ENCODE data around the gene RPLP2.

RPLP2 gene

GRCh38 chr11:809287-810039, at the start of gene RPLP2:
TSS of gene RPLP2 (plus strand) at chr11:809967. CDS start at chr11:810235, 268 bp downstream.
- peak; percentile 98 for DNase-seq

DNA sequence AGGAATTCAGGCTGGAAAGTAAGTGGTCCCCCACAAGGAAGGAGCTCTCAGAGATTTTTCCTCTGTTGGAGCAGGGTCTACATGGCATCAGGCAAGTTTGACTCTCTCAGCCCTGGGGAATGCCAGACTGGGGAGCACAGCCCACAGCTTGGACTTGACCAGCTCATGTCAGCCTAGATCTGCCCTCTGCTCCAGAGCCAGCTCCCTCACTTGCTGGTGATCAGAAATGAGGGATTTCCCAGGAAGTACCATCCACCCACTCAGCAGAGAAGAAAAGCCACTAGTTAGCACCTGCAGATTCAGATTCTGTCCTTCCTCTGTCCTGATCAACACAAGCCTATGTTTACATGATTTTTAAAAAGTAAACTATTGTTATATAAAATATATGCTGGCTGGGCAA, 49.5 kb upstream of the RPLP2 start:
- DNase-seq: no peak

DNA sequence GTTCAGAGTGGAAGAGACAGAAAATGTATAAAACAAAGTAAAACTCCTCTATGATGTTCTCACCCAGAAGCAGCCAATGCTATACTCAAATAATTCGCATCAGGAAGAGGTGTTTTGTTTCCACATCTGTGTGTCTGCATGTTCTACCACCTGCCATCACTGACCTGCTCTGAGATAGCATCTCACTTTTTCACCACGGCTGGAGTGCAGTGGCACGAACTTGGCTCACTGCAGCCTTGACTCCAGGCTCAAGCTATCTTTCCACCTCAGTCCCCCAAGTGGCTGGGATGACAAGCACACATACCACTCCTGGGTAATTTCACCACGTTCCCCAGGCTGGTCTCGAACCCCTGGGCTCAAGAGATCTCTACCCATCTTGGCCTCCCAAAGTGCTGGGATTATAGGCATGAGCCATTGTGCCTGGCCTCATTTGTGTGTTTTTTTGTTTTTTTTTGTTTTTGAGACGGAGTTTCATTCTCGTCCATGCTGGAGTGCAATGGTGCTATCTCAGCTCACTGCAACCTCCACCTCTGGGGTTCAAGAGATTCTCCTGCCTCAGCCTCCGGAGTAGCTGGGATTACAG, 48.1 kb upstream of the RPLP2 start:
- DNase-seq: no peak

DNA sequence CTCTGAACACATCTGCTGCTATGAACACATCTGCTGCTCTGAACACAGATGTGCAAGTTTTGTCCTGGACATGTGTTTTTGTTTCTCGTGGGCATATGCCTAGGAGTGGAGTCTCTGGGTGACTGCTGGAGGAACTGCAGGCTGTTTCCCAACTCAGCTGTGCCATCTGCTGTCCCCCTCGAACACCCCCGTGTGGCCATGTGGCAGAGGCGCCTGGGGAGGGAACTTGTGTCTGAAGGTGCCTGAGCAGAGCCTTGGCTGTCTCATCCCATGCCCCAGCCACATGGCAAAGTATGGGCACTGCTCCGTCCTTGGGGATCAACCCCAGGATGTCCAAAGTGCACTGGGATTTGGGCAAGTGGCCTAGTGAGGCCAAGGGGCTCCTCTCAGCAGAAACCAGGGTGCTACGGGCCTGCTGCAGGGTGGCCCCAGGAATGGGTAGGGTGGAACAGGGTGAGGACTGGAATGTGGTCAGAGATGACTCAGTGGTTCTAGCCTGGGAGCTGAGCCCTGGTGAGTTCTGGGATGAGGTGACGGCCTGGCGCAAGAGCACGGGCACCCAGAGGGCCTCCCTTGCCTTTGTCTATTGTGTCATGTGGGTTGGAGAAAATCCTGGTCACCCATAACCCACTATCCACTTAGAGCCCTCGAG, 47.2 kb upstream of the RPLP2 start:
- peak; percentile 34 for DNase-seq

DNA sequence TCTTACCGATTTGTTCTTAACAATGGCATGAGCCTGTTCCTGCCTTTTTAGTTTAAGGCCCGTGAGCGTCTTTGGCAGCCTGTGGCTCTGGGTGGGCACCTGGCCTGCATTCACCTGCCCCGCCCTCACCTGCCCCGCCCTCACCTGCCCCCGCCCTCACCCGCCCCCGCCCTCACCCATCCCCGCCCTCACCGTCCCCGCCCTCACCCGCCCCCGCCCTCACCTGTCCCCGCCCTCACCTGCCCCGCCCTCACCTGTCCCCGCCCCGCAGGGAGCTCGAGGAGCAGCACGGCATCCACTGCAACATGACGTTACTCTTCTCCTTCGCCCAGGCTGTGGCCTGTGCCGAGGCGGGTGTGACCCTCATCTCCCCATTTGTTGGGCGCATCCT, 46.7 kb upstream of the RPLP2 start:
- no peak for DNase-seq

DNA sequence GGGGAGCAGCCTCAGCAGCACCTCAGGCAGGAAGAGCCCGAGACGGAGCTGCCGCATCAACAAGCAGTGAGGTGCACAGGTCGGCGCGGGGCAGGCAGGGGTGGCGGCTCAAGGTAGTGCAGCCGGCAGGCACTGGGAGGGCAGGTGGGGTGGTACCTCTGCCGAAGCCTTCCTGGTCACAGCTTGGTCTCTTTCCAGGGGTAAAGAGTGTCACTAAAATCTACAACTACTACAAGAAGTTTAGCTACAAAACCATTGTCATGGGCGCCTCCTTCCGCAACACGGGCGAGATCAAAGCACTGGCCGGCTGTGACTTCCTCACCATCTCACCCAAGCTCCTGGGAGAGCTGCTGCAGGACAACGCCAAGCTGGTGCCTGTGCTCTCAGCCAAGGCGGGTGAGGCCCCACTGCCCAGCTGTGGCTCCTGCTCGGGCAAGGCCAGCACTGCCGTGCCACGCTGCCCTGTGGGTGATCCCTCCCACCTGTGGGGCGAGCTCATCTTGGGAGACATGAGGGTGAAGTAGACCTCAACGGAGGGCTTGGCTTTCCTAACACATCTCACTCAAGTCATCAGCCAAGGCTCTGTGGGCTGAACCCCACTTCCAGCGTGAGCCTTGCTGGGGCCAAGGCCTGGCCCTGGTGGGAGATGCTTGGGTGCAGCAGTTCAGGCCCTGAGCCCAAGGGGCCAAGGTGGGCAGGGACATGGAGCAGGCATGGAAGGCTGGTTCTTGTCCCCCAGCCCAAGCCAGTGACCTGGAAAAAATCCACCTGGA, 46.0 kb upstream of the RPLP2 start:
- DNase-seq: no peak

DNA sequence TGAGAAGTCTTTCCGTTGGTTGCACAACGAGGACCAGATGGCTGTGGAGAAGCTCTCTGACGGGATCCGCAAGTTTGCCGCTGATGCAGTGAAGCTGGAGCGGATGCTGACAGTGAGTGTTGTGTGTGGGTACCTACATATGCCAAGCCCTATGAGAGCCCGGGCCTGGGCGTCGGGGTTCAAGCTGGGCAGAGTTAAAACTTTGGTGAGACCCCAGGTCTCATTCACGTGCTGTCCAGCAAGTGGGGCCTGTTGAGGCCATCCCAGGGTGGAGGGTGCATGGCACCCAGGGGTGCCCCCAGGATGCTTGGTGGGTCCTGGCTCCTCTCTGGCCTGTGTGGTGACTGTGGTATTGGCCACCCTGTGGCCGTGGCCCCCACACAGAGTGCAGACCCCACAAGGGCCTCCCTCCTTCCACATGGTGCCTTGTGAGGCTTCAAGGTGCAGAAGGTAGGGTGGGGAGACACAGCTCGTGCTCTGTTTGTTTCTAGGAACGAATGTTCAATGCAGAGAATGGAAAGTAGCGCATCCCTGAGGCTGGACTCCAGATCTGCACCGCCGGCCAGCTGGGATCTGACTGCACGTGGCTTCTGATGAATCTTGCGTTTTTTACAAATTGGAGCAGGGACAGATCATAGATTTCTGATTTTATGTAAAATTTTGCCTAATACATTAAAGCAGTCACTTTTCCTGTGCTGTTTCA, 45.3 kb upstream of the RPLP2 start:
- DNase-seq: no peak

- DNase-seq: peak; percentile 65
Observed at GRCh38 chr11:765025-765801, 44.6 kb upstream of the RPLP2 start.

DNA sequence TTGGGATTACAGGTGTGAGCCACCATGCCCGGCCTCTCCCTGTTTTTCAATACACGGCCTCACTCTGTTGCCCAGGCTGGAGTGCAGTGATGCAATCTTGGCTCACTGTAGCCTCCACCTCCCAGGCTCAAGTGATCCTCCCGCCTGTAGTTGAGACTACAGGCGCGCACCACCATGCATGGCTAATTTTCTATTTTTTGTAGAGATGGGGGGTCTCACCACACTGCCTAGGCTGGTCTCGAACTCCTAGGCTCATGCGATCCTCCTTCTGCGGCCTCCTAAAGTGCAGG, 44.0 kb upstream of the RPLP2 start:
- DNase-seq: no peak

GRCh38 chr11:766106-766935, 43.4 kb upstream of the RPLP2 start:
- DNase-seq: no peak

GRCh38 chr11:766936-767210, 42.9 kb upstream of the RPLP2 start:
- DNase-seq: no peak

DNA sequence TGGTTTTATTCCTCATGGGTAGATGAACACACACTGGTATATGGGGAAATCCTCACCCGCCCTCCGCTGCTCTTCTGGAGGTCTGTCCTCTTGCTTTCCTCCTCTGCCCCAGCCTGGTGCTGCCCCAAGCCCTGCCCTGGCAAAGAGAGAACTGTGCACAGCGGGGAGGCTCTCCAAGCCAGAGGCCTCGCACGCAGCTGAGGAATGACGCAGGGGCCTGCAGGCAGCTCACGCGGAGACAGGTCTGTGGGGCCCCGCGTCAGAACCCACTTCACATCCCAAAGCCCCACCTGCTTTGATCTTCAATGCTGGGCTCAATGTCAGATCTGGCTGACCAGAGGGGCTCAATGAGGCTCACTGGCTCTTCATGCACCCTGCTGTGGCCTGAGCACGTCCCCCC, 42.5 kb upstream of the RPLP2 start:
- DNase-seq: no peak

DNA sequence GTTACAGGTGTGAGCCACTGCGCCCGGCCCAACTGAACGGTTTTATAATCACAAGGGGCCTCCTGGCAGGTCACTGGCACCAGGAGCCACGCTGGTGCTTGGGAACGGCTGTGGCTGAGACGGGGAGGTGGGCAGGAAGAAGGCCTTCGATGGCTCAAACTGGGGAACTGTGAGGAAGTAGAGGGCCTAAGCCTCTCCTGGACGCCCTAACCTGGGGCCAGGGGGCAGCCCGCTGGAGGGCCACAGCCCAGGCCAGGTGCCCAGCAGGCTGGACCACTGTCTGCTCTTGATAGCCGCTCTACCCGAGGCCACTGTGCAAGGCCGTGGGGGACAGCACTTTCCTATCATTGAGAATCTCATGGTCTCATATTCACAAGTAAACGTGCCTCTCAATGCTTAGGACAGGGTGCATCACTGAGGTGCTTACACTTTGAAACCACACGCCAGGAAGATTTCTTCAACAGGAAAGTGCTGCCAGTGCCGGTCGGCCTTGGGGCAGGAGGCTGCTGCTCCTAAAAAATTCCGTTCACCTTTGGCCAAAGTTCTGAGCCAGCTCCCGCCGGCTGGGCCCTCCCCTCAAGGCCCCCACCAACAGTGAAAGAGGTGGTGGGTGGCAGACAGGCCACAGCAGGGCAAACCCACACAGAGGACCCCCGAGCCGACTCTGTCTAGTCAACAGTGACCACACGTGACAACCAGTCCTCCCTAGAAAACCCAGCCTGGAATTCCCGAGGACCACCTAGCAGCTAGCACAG, 39.7 kb upstream of the RPLP2 start:
- DNase-seq: no peak

GRCh38 chr11:770642-771616, 38.8 kb upstream of the RPLP2 start:
- no peak for DNase-seq

- DNase-seq: no peak
Observed at GRCh38 chr11:771617-772204, 38.1 kb upstream of the RPLP2 start.

- DNase-seq: no peak
Observed at GRCh38 chr11:772429-773390, 37.1 kb upstream of the RPLP2 start.

DNA sequence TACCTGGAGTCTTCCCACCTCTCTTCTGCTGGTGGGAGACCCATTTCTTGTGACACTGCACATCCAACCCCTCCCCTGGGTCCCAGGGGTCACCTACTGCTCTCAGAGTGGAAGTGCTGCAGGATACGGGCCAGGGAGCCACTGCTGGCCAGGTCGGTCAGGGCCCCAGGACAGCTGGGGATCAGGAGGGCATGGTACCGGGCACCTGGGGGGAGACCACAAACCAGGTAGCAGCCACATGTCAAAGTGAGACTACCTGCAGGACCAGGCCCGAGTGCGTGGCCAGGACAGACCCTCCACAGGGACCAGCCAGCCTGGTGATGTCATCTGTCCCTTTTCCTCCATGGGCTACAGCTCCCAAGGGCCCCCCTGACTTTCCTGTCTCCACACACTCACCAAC, 36.3 kb upstream of the RPLP2 start:
- DNase-seq: no peak

DNA sequence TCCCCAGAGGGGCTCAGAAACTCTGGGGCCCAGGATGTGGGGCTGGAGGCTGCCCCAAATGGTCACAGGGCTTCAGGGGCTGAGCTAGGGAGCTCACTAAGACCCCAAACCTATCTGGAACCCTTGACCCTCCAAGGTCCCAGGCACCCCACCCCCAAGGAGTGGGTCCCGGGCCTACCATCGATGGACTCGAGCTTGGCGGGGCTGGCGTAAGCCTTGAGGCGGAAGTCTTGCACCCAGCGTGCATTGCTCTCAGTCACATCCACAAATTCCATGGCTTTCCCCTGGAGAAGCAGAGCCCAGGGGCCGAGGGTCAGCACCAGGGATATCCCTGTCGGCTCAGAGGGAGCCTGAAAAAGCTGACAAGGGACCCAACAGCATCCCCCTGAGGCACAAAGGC, 35.9 kb upstream of the RPLP2 start:
- DNase-seq: no peak
